Prostate gland (tissue), 2 donors: ENCODE measurements around the gene AKAP8L.

Experiments used
- CTCF ChIP-seq, 4 experiments: fragments of 200-600 bp in 2 of 4; fragments of 450-650 bp in 2 of 4; sonication (generic) in 2 of 4; IDR thresholded peaks; 1 replicate in 3 of 4; 2 replicates in 1 of 4; pipeline ENCODE4 v1.5.1; 2016 to 2019; ENCODE audit warnings: antibody characterized with exemption in 4 of 4, mild to moderate bottlenecking in 2 of 4, moderate library complexity in 2 of 4
- POLR2A ChIP-seq: fragments of 450-650 bp; IDR thresholded peaks from one replicate; pipeline ENCODE4 v1.6.1; 2016; ENCODE audit warnings: antibody characterized with exemption, mild to moderate bottlenecking
- POLR2AphosphoS5 ChIP-seq: sonication (generic); formaldehyde crosslinking; IDR thresholded peaks from one replicate; pipeline ENCODE4 v1.6.1; 2017; ENCODE audit warnings: antibody characterized with exemption

GRCh38 chr19:15418579-15419412 is at the start of gene AKAP8L:
- TF ChIP-seq CTCF (IDR thresholded peaks at IDR 0.05) (peak in 2 of 4 experiments; percentile 73 to 76), POLR2A (peak; percentile 83), POLR2AphosphoS5 (peak; percentile 97)
